HEK293 (cell line): ENCODE measurements around the gene UBE2Q1.
"Not testable (repeated sequence)": the region's sequence is repeated elsewhere in the genome, so short reads cannot be mapped to it uniquely, and the experiment has no call there.

ENCODE experiments used
- CTCF ChIA-PET: fragments of 350-600 bp; formaldehyde crosslinking; extraction: SDS; loops from one replicate; lab custom pipeline; 2021; ENCODE audit warnings: antibody characterized with exemption; lab: Yijun Ruan, JAX
- POLR2A ChIA-PET: fragments of 300-600 bp; formaldehyde crosslinking; extraction: SDS; loops from one replicate; lab custom pipeline; 2020; ENCODE audit warnings: antibody characterized with exemption, inconsistent platforms; lab: Yijun Ruan, JAX
- H3K27ac ChIP-seq: fragments of 200-500 bp; sonication (Bioruptor generic); 2 replicates; pipeline ENCODE4 v1.5.1; 2014; ENCODE audit warnings: low read depth, low read length, control low read depth, inconsistent platforms; ENCODE audit errors: extremely low read depth
- H3K36me3 ChIP-seq, 2 experiments: fragments of 200-500 bp in 1 of 2; sonication (Bioruptor generic) in 1 of 2; 1 replicate in 1 of 2; 2 replicates in 1 of 2; pipeline ENCODE4 v1.5.1; 2014 to 2017; ENCODE audit warnings: inconsistent platforms in 2 of 2, low read length in 2 of 2; ENCODE audit not compliant: control insufficient read depth in 2 of 2, insufficient read depth in 1 of 2
- H3K4me1 ChIP-seq: fragments of 200-500 bp; sonication (Bioruptor generic); 2 replicates; pipeline ENCODE4 v1.5.1; 2014; ENCODE audit warnings: mild to moderate bottlenecking, low read length, inconsistent platforms; ENCODE audit not compliant: control insufficient read depth, insufficient read depth
- H3K4me3 ChIP-seq: 2 replicates; pipeline ENCODE4 v1.5.1; 2011; ENCODE audit warnings: low read depth, mild to moderate bottlenecking, control low read depth, low read length, moderate library complexity
- H3K9me3 ChIP-seq: fragments of 200-500 bp; sonication (Bioruptor generic); 2 replicates; pipeline ENCODE4 v1.5.1; 2014; ENCODE audit warnings: low read depth, low read length, inconsistent platforms; ENCODE audit not compliant: control insufficient read depth, insufficient read depth
- GLIS2 ChIP-seq: fragments of 450-650 bp; formaldehyde crosslinking; IDR thresholded peaks from 2 replicates; pipeline ENCODE4 v1.5.1; 2016; ENCODE audit warnings: missing biosample characterization, missing genetic modification characterization
- SCRT1 ChIP-seq: fragments of 450-650 bp; formaldehyde crosslinking; IDR thresholded peaks from 2 replicates; pipeline ENCODE4 v1.5.1; 2016; ENCODE audit warnings: missing biosample characterization, missing genetic modification characterization, borderline replicate concordance
- YY2 ChIP-seq: fragments of 450-650 bp; formaldehyde crosslinking; IDR thresholded peaks from 2 replicates; pipeline ENCODE4 v1.5.1; 2016; ENCODE audit warnings: missing biosample characterization, missing genetic modification characterization
- ZBTB17 ChIP-seq: fragments of 450-650 bp; formaldehyde crosslinking; IDR thresholded peaks from 2 replicates; pipeline ENCODE4 v1.5.1; 2016; ENCODE audit warnings: missing biosample characterization, missing genetic modification characterization
- ZNF2 ChIP-seq: fragments of 450-650 bp; formaldehyde crosslinking; IDR thresholded peaks from 2 replicates; pipeline ENCODE4 v1.5.1; 2016; ENCODE audit warnings: missing biosample characterization, missing genetic modification characterization
- ZNF416 ChIP-seq: fragments of 450-650 bp; formaldehyde crosslinking; IDR thresholded peaks from 2 replicates; pipeline ENCODE4 v1.5.1; 2016; ENCODE audit warnings: missing biosample characterization, missing genetic modification characterization
- ZNF654 ChIP-seq: fragments of 450-650 bp; formaldehyde crosslinking; IDR thresholded peaks from 2 replicates; pipeline ENCODE4 v1.5.1; 2016; ENCODE audit warnings: low read depth, missing biosample characterization, missing genetic modification characterization
- ZNF660 ChIP-seq: fragments of 450-650 bp; IDR thresholded peaks from 2 replicates; pipeline ENCODE4 v1.5.1; 2018; ENCODE audit warnings: missing biosample characterization, mild to moderate bottlenecking, missing genetic modification characterization
- ZNF701 ChIP-seq: fragments of 450-650 bp; formaldehyde crosslinking; IDR thresholded peaks from 2 replicates; pipeline ENCODE4 v1.5.1; 2016; ENCODE audit warnings: missing biosample characterization, missing genetic modification characterization
- ZSCAN30 ChIP-seq: fragments of 450-650 bp; IDR thresholded peaks from 2 replicates; pipeline ENCODE4 v1.5.1; 2018; ENCODE audit warnings: missing biosample characterization, mild to moderate bottlenecking, missing genetic modification characterization, moderate library complexity
- TF ChIP-seq, protein P1 (sequence below): fragments of 450-650 bp; formaldehyde crosslinking; IDR thresholded peaks from 2 replicates; pipeline ENCODE4 v1.5.1; 2016; ENCODE audit warnings: missing biosample characterization, missing genetic modification characterization, borderline replicate concordance
- TF ChIP-seq, protein P2 (sequence below): fragments of 450-650 bp; formaldehyde crosslinking; IDR thresholded peaks from 2 replicates; pipeline ENCODE4 v1.5.1; 2016; ENCODE audit warnings: missing biosample characterization, missing genetic modification characterization
- TF ChIP-seq, protein P3 (sequence below): fragments of 450-650 bp; formaldehyde crosslinking; IDR thresholded peaks from 2 replicates; pipeline ENCODE4 v1.5.1; 2016; ENCODE audit warnings: missing biosample characterization, missing genetic modification characterization

UBE2Q1 gene

DNA sequence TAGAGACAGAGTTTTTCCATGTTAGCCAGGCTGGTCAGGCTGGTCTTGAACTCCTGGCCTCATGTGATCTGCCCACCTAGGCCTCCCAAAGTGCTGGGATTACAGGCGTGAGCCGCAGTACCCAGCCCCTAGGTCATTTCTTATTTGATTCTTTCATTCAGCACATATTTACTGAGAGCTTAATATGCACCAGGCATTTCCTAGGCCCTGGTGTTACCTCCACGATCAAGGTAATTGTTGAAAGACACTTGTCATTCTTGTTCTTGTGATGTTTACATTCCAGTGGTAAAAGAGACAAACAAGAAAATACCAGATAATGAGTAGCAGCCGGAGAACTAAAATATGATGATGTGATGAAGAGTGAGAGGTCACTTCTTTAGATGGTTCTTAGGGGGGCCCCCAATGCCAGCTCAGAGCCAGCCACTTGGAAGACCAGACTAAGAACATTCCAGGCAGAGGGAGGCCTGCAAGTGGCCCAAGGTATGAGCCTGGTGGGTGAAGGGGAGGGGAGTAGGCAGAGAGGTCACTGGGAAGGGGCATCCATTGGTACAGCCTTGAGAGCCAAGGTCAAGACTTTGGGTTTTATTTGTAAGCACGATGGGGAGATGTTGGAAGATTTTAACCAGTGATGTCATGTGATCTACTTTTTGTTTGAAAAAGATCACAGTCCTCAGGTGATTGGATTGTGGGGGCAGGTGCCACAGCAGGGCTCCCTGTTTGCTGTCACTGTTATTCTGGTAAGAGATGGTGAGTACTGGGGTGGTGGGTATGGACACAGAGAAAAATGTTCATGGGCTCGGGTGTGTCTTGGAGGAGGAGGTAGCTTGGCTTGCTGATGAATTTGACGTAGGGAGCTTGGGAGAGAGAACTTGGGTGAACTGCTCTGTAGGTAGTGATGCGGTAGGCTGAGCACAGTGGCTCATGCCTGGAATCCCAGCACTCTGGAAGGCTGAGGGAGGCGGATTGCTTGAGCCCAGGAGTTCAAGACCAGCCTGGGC, 18.7 kb downstream of the UBE2Q1 start (continued):
- TF ChIP-seq, protein P1, sequence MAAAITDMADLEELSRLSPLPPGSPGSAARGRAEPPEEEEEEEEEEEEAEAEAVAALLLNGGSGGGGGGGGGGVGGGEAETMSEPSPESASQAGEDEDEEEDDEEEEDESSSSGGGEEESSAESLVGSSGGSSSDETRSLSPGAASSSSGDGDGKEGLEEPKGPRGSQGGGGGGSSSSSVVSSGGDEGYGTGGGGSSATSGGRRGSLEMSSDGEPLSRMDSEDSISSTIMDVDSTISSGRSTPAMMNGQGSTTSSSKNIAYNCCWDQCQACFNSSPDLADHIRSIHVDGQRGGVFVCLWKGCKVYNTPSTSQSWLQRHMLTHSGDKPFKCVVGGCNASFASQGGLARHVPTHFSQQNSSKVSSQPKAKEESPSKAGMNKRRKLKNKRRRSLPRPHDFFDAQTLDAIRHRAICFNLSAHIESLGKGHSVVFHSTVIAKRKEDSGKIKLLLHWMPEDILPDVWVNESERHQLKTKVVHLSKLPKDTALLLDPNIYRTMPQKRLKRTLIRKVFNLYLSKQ (tag by site-specific recombination): no peak
- no peak for TF ChIP-seq ZNF416 (tag by site-specific recombination)

DNA sequence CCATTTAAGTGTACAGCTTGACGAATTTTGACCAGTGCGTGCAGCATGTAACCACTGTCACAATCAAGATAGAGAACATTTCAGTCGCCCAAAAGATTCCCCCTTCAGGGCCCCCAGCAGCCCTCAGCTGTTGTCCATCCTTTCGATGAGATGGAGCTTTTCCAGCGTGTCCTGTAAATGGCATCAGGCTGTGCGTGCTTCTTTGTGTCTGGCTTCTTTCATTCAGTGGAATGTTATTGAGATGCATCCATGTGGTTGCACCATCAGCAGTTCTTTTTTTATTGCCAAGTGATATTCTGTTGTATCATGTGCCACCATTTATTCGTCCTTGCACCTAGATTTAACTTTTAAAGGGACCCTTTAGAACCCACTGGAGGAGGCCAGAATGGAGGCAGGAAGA, 21.9 kb downstream of the UBE2Q1 start:
- no peaks in the 10 kb centered on the region for H3K9me3 ChIP-seq
- no peak overlapping the region for H3K4me3 ChIP-seq
- POLR2A ChIA-PET: interaction anchor here (0.5 to 1.0 kb wide), 2 partner anchors 10 to 22 kb away, joined by 5 read pairs; partner anchors contain the start of gene UBE2Q1
- no peaks in the 10 kb centered on the region for H3K4me1 ChIP-seq
- TF ChIP-seq SCRT1 (tag by site-specific recombination) (no peak), ZNF2 (tag by site-specific recombination) (no peak), GLIS2 (tag by site-specific recombination) (no peak)
- no peak overlapping the region for H3K27ac ChIP-seq
- CTCF ChIA-PET: interaction anchor here (3.0 to 6.1 kb wide), 2 partner anchors 10 to 55 kb away, joined by 15 to 59 read pairs; no protein-coding TSS in a partner anchor
- no peaks in the 10 kb centered on the region for H3K36me3 ChIP-seq

DNA sequence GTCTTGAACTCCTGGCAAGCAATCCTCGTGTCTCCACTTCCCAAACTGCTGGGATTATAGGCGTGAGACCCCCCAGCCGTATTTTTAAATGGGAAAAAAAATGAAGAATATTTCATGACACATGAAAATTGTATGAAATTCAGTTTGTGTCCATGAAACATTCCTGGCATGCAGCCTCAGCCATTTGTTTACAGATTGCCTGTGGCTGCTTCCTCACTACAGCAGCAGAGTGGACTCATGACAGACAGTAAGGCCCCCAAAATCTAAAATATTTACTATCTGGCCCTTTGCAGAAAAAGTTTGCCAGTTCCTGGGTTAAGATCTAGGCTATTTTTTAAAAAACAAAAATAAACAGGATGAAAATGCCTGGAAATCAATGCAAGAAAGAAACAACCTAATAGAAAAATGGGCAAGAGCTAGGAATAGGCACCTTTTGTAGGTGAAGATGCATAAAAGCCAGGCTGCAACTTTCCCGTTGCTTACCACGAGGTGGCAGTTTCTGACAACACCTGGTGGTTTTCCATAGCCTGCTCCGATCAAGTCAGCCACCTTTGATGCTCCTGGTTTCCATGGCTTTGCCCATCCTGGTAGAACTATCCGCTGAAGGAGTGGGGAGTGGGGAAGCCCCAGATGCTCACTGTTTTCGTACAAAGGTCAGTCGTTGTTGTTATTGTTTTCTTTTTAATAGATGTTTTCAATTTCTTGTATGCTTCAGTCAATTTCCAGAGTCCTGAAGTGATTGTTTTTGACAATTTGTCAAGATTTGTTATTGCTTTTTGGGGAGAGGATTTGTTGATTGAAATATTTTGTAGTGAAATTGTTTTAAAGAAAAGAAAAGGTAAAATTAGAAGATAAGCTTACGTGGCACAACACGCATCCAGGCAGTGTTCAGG, 24.3 kb downstream of the UBE2Q1 start:
- Histone ChIP-seq H3K9me3 (no peaks in the 10 kb centered on the region), H3K4me3 (no peak overlapping the region), H3K4me1 (no peaks in the 10 kb centered on the region), H3K36me3 (no peaks in the 10 kb centered on the region), H3K27ac (no peak overlapping the region)
- TF ChIP-seq ZNF2 (tag by site-specific recombination) (0 out of 2 replicates have a peak, but pooled peaks have one; percentile 21), ZNF654 (peak; percentile 76), ZBTB17 (tag by site-specific recombination) (0 out of 2 replicates have a peak, but pooled peaks have one; percentile 14), ZNF660 (tag by site-specific recombination) (0 out of 2 replicates have a peak, but pooled peaks have one; percentile 17), YY2 (tag by site-specific recombination) (no peak), ZNF701 (0 out of 2 replicates have a peak, but pooled peaks have one; percentile 15), ZSCAN30 (tag by site-specific recombination) (0 out of 2 replicates have a peak, but pooled peaks have one; percentile 27)
- TF ChIP-seq, protein P2, sequence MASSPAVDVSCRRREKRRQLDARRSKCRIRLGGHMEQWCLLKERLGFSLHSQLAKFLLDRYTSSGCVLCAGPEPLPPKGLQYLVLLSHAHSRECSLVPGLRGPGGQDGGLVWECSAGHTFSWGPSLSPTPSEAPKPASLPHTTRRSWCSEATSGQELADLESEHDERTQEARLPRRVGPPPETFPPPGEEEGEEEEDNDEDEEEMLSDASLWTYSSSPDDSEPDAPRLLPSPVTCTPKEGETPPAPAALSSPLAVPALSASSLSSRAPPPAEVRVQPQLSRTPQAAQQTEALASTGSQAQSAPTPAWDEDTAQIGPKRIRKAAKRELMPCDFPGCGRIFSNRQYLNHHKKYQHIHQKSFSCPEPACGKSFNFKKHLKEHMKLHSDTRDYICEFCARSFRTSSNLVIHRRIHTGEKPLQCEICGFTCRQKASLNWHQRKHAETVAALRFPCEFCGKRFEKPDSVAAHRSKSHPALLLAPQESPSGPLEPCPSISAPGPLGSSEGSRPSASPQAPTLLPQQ: no peak
- TF ChIP-seq, protein P3, sequence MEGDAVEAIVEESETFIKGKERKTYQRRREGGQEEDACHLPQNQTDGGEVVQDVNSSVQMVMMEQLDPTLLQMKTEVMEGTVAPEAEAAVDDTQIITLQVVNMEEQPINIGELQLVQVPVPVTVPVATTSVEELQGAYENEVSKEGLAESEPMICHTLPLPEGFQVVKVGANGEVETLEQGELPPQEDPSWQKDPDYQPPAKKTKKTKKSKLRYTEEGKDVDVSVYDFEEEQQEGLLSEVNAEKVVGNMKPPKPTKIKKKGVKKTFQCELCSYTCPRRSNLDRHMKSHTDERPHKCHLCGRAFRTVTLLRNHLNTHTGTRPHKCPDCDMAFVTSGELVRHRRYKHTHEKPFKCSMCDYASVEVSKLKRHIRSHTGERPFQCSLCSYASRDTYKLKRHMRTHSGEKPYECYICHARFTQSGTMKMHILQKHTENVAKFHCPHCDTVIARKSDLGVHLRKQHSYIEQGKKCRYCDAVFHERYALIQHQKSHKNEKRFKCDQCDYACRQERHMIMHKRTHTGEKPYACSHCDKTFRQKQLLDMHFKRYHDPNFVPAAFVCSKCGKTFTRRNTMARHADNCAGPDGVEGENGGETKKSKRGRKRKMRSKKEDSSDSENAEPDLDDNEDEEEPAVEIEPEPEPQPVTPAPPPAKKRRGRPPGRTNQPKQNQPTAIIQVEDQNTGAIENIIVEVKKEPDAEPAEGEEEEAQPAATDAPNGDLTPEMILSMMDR (tag by site-specific recombination): peak; percentile 36; the same call in 1 of the 2 replicates
- ChIA-PET POLR2A (no interaction called here), CTCF (interaction anchor here (0.6 to 6.1 kb wide), 15 partner anchors 12 to 376 kb away, joined by 3 to 59 read pairs (median 4); no protein-coding TSS in a partner anchor)

DNA sequence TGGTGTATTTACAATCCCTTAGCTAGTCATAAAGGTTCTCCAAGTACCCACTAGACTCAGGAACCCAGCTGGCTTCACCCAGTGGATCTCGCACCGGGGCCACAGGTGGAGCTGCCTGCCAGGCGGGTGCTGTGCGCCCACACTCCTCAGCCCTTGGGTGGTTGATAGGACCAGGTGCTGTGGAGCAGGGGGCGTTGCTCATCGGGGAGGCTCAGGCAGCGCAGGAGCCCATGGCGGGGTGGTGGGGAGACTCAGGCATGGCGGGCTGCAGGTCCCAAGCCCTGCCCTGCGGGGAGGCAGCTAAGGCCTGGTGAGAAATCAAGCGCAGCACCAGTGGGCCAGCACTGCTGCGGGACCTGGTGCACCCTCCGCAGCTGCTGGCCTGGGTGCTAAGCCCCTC, 26.5 kb downstream of the UBE2Q1 start:
- CTCF ChIA-PET: interaction anchor here (0.6 to 1.1 kb wide), 2 partner anchors 15 to 605 kb away, joined by 3 to 6 read pairs; no protein-coding TSS in a partner anchor
- H3K4me3 ChIP-seq, H3K27ac ChIP-seq, H3K36me3 ChIP-seq, H3K4me1 ChIP-seq, POLR2A ChIA-PET, H3K9me3 ChIP-seq: not testable (repeated sequence)
